Psoas muscle (tissue), 8 donors: ENCODE data around the gene CLSTN2. TPM values are rescaled to one million over a fixed set of nuclear protein-coding genes. Genes with fewer than 3 reads are reported as not detected.

Source experiments
- ATAC-seq, 4 donors: fragments of 200-7000 bp; cut with Tn5 transposase; one replicate each; pipeline ENCODE4 v1.9.1; 2020; ENCODE audit warnings: moderate library complexity in 3 of 4, mild to moderate bottlenecking in 2 of 4
- DNase-seq, 2 donors: peaks; one replicate each; pipeline ENCODE4 v3.0.0-alpha.2; 2020
- H3K27ac ChIP-seq: fragments of 200-600 bp; one replicate; pipeline ENCODE4 v1.8.0; 2022
- H3K27me3 ChIP-seq, 3 donors: fragments of 200-600 bp in 1 of 3; one replicate each; pipeline versions ENCODE4 v1.6.1 to v1.8.0; 2013 to 2022; ENCODE audit warnings: low read length in 2 of 3, mild to moderate bottlenecking in 2 of 3, moderate library complexity in 1 of 3; ENCODE audit not compliant: insufficient read depth in 3 of 3
- H3K36me3 ChIP-seq, 2 donors: fragments of 200-600 bp in 1 of 2; one replicate each; pipeline versions ENCODE4 v1.6.1 to v1.8.0; 2013 to 2022; ENCODE audit warnings: low read depth in 1 of 2, mild to moderate bottlenecking in 1 of 2, moderate library complexity in 1 of 2; ENCODE audit not compliant: insufficient read depth in 1 of 2
- H3K4me1 ChIP-seq: fragments of 200-600 bp; one replicate; pipeline ENCODE4 v1.8.0; 2022
- H3K4me3 ChIP-seq: fragments of 200-600 bp; one replicate; pipeline ENCODE4 v1.8.0; 2022; ENCODE audit warnings: mild to moderate bottlenecking
- H3K9me3 ChIP-seq: fragments of 200-600 bp; one replicate; pipeline ENCODE4 v1.8.0; 2022
- CTCF ChIP-seq: fragments of 200-600 bp; IDR thresholded peaks from one replicate; pipeline ENCODE4 v1.8.0; 2022; ENCODE audit warnings: antibody characterized with exemption
- WGBS, 3 donors: extraction: QIAGEN DNeasy Blood & Tissue Kit; methylation state at CpG; one replicate each; pipeline versions ENCODE4 v1.1.6 to v1.1.7; 2013; 5-methylcytosine and 5-hydroxymethylcytosine counted together
- intact Hi-C, 2 donors: fragments of 100-400 bp; cut with DNase I; formaldehyde crosslinking; loops; one replicate each; pipeline versions ENCODE4 v1.11.0 to v1.14.2; 2022
- polyA plus RNA-seq, 3 donors: library from polyadenylated mRNA; stranded (reverse); fragments of 200-250 nt; gene quantifications; one replicate each; pipeline ENCODE4 v1.2.3, GENCODE V29; 2013
- total RNA-seq, 4 donors: library from RNA; stranded (reverse); fragmentation: NEBNext Ultra II Directional in 2 of 4; extraction: Animal tissue kit (Norgen Biotek cat#: 25700) in 2 of 4; gene quantifications; one replicate each; pipeline versions ENCODE4 v1.2.1 to v1.2.4, GENCODE V29; 2021 to 2023
- donor health status: healthy with polysubstance abuse.
- donor health status: DM: no; HTN: no; CAD: no; lungs with moderate emphysema.
- donor health status: Bipolar disorder and iron deficiency.
- donor health status: healthy.
- donor health status: DM: yes; HTN: yes; CAD: no.
- donor health status: DM: no; HTN: no; CAD: no.
- donor health status: DM: no; HTN: no; CAD: no.
- donor health status: DM: yes; HTN: yes; CAD: no.

The CLSTN2 gene
- total and polyA plus RNA-seq, 7 donors: 0.24 to 5.0 (median 1.5) TPM

DNA sequence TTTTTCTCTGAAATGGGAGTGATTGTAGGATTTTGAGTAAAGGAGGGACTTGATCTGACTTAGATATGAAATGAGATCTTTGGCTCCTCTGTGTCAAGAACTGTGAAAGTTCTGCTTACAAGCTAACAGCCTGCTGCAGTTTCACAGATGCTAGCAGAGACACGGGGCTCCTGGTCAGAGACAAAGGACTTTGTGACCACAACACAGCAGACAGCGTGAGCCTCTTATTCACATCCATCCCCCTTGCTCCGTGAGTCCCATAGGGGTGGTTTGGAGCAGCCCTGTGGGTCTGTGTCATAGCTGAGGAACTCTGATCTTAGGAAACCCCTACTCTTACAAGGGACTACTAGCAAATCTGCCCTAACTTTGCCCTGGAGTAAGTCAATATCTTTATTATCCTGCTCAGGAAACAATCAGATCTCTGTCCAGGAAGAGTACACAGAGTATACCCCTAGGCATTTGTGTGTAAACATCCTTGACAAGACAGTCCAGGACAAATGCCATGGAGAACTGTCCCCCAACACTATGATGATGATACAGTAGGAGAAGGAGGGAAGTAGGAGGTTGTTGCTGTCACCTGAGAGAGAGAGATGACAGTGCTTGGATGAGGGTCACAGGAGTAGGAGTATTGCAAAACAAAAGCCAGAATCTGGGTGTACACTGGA, 80.0 kb downstream of the CLSTN2 start:
- no peaks in the 10 kb centered on the region for H3K27me3 ChIP-seq
- no peaks in the 10 kb centered on the region for H3K4me1 ChIP-seq
- H3K27ac ChIP-seq: no peak overlapping the region
- ATAC-seq: no peak
- intact Hi-C loops: no loop called here
- H3K9me3 ChIP-seq: no peaks in the 10 kb centered on the region
- no peak for TF ChIP-seq CTCF
- no peak for DNase-seq
- WGBS, 3 donors: 80 to 92% (median 85%) methylated on average over 3 of the region's 3 CpGs
- H3K36me3 ChIP-seq: no peaks in the 10 kb centered on the region
- H3K4me3 ChIP-seq: no peak overlapping the region

- H3K4me1 ChIP-seq: no peaks in the 10 kb centered on the region
- no peaks in the 10 kb centered on the region for H3K27me3 ChIP-seq
- DNase-seq (no peak), ATAC-seq (no peak)
- 70 to 96% (median 90%) methylated on average over 3 of the region's 3 CpGs for WGBS, 3 donors
- no peak overlapping the region for H3K27ac ChIP-seq
- no peak overlapping the region for H3K4me3 ChIP-seq
- no peaks in the 10 kb centered on the region for H3K9me3 ChIP-seq
- TF ChIP-seq CTCF: no peak
- H3K36me3 ChIP-seq: no peaks in the 10 kb centered on the region
- intact Hi-C loops: no loop called here
These were observed 80.8 kb downstream of the CLSTN2 start for GRCh38 chr3:140015741-140016140.

GRCh38 chr3:140018556-140018955, 83.6 kb downstream of the CLSTN2 start:
- DNase-seq (no peak), ATAC-seq (no peak)
- Histone ChIP-seq H3K36me3 (no peaks in the 10 kb centered on the region), H3K9me3 (no peaks in the 10 kb centered on the region), H3K27ac (no peak overlapping the region), H3K4me3 (no peak overlapping the region), H3K27me3 (no peaks in the 10 kb centered on the region), H3K4me1 (peaks cover 6% of the 10 kb centered on the region)
- WGBS, 3 donors: 53 to 65% (median 63%) methylated on average over 2 of the region's 2 CpGs
- TF ChIP-seq CTCF: no peak
- intact Hi-C loops: no loop called here

- H3K27ac ChIP-seq: no peak overlapping the region
- H3K4me1 ChIP-seq: peaks cover 9% of the 10 kb centered on the region
- TF ChIP-seq CTCF: no peak
- 81 to 89% (median 88%) methylated on average over 2 of the region's 2 CpGs for WGBS, 3 donors
- DNase-seq (no peak), ATAC-seq (no peak)
- no peak overlapping the region for H3K4me3 ChIP-seq
- no peaks in the 10 kb centered on the region for H3K36me3 ChIP-seq
- H3K27me3 ChIP-seq: no peaks in the 10 kb centered on the region
- H3K9me3 ChIP-seq: no peaks in the 10 kb centered on the region
- intact Hi-C loops: no loop called here
These were observed 85.0 kb downstream of the CLSTN2 start for GRCh38 chr3:140019946-140020345.

DNA sequence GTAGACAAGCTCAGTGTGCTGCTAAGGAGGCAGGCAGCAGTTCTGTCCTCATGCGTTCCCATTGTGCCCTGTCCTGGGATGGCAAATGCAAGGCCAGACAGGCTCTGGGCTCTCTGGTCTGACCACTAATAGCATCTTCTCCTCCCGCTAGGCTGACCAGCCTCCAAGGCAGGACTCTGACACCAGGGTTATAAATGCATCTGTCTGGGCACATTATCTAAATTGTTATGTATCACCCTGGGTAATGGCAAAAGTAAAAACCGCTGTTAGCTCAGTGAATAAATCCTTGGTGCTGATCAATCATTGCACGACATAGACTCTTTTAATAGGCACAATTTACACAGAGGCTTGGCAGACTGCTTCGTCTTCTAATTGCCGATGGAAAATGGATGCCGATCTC, 85.6 kb downstream of the CLSTN2 start:
- no peak for ATAC-seq
- TF ChIP-seq CTCF: no peak
- Histone ChIP-seq H3K36me3 (no peaks in the 10 kb centered on the region), H3K27ac (no peak overlapping the region), H3K27me3 (no peaks in the 10 kb centered on the region), H3K4me3 (no peak overlapping the region), H3K9me3 (no peaks in the 10 kb centered on the region), H3K4me1 (peaks cover 9% of the 10 kb centered on the region)
- intact Hi-C loops: no loop called here
- 93 to 96% (median 95%) methylated on average over 7 of the region's 7 CpGs for WGBS, 3 donors
- DNase-seq: no peak
